ENCODE results near the gene LTBP2.

DNA sequence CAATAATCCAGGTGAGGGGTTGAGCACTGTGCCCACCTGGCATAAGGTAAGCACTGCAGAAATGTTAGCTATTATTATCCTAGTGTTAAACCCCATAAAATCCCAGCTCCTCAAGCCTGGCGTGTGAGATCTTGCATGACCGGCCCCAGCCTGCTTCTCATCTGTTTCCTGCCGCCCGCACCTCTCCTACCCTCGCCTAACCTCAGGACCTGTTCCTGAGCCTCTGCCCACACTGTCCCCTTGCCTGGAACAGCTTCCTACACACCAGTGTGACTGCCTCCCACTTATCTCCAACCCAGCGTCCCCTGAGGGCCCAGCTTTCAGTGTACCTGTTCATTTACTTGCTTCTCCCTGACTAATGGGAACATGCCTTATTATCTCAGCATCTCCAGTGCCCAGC lies 93.8 kb downstream of the LTBP2 start:
- TF ChIP-seq CTCF (IDR thresholded peaks at IDR 0.05; ENCODE audit: poor library complexity, severe bottlenecking) (no peak), REST (IDR thresholded peaks at IDR 0.05; ENCODE audit: borderline replicate concordance) (no peak), SMC3 (conservative IDR thresholded peaks at IDR 0.05; ENCODE audit: poor library complexity) (no peak), POLR2AphosphoS5 (IDR thresholded peaks at IDR 0.05) (no peak), RAD21 (conservative IDR thresholded peaks at IDR 0.05) (no peak), EZH2 (IDR thresholded peaks at IDR 0.05; ENCODE audit: borderline replicate concordance, insufficient read depth, low read length, poor library complexity, severe bottlenecking) (no peak), MXI1 (conservative IDR thresholded peaks at IDR 0.05; ENCODE audit: poor library complexity, severe bottlenecking) (no peak), TAF1 (IDR thresholded peaks at IDR 0.05; ENCODE audit: low read depth) (no peak)

Measured in neural cell (in vitro differentiated cells).